HG02678 (cell line): ENCODE data around the gene RSPO1.
"Not testable (repeated sequence)": the region's sequence is repeated elsewhere in the genome, so short reads cannot be mapped to it uniquely, and the experiment has no call there.

ENCODE experiments used
- ATAC-seq: cut with Tn5 transposase; IDR thresholded peaks from one replicate; pipeline ENCODE4 v1.9.1; 2021; ENCODE audit warnings: mild to moderate bottlenecking, moderate library complexity; ENCODE audit not compliant: unreplicated experiment

The RSPO1 gene, protein sequence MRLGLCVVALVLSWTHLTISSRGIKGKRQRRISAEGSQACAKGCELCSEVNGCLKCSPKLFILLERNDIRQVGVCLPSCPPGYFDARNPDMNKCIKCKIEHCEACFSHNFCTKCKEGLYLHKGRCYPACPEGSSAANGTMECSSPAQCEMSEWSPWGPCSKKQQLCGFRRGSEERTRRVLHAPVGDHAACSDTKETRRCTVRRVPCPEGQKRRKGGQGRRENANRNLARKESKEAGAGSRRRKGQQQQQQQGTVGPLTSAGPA

DNA sequence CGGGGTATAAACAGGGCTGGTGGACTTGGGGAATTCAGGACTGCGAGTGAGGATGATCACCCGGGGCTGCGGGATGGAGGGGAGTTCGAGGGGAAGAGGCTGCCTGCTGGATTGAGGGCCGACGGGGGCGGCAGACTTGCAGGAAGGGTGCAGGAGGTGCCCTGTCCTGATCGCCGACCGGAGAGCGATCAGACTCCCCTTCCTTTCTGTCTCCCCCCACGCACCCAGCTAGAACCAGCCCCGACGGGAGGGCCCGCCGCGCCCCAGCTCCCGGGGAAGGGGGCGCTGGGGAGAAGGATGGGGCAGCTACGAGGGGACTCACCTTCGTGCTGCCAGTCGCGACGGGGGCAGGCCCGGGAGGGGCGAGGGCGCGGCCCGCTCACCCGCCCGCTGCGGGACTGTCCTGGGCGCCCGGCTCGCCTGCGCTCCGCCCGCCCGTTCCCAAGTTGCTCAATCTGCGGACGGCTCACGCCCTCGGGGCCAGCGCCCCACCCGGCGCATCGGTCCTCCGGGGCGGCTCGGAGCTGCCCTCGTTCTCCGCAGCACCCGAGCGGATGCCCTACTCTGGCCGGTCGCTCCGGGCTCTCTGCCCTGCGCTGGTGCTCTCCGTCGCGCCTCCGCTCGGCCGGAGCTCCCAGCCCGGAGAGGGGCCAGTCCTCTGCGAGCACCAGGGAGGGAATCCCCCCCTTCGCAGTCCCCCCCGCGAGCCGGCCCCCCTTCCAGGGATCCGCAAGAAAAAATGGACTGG lies at the start of gene RSPO1:
Gene RSPO1, minus strand, starts transcription at position 649 of the 748 bp plus-strand sequence. CDS start 5,231 bp downstream, outside the sequence.
- ATAC-seq, result no peak

DNA sequence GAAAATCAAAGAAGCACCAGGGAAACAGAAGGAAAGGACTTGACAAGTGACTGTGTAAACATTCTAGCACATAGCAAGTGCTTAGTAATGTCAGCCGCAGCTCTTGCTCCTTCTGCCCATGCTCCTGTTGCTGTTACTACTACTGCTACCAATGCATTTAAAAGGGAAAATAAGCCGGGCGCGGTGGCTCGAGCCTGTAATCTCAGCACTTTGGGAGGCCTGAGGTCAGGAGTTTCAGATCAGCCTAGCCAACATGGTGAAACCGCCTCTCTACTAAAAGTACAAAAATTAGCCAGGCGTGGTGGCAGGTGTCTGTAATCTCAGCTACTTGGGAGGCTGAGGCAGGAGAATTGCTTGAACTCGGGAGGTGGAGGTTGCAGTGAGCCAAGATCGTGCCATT lies 49.5 kb upstream of the RSPO1 start:
- not testable (repeated sequence) for ATAC-seq

DNA sequence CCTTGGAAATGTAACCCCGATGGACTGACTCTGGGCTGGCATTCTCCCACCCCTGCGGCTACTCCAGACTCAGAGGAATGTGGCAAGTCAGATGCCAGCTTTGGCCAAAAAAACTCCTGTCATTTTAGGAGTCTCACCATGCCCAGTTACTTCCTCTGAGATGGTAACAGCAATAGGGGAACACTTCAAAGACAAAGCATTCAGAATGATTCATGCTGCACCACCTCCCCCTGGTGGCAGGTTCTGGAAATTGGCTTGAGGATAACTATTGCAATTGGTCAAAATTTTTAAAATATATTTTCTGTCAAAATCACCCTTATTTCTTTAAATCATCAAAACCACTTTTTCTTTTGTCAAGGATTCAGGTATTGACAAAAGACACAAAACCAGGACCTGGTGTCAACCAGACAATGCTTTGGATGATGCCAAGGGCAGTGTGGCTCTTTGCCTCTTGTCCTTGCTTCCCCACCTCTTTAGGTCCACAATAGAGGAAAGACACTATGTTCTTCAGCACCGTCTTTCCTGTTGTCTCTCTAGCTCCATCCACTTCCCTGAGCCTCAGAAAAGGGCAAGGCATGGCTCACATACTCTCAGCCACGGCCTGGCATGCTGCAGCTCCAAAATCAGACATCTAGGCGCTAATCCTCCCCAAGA lies 47.8 kb upstream of the RSPO1 start:
- ATAC-seq, result no peak

DNA sequence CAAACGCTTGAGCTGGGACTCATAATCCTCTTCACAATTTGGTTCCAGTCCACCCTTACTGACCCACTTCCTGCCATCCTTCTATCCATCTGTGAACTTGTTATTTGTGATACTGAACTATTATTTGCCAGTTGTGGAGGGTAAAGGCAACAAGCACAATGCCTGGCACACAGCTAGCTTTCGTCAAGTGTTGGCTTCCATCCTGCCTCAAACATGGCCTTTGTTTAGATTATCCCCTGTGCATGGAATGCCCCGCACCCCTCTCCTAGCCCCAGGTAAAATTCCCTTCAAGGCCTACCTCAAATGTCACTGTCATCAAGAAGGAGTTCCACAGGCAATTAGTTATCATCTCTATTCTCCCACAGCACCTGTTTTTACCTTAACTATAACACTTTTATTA lies 46.2 kb upstream of the RSPO1 start:
- ATAC-seq, result no peak

DNA sequence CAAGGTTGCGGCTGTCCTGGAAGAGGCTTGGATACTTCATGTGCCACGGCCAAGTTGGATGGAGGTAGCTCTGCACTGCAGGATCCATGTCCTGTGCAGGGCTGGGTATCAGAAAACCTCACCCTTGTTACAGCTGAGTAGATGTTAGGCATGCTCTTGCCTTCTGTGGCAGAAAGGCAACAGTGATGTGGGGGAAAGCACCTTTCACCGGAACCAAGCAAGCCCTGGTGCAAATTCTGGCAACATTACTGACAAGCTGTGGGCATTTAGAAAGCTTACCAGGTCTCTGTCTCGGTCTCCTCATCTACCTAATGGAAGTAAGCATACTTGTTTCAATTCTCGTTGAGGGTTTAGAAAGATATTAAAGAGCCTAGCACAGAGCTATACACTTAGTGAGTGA lies 43.1 kb upstream of the RSPO1 start:
- no peak for ATAC-seq

DNA sequence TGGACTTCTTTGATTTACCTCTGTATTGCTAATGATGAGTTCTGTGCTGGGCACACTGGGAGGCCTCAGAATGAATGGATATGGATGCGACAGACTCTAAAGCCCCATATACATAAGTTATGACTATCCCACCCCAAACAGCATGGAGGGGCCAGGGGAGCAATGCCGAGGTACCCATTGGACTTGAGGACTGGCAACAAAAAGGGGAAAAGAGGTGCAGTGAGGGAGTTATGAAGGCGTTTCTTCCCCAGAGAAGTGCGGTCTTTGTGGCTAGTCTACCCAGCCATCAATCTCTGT lies 42.4 kb upstream of the RSPO1 start:
- ATAC-seq, result no peak

DNA sequence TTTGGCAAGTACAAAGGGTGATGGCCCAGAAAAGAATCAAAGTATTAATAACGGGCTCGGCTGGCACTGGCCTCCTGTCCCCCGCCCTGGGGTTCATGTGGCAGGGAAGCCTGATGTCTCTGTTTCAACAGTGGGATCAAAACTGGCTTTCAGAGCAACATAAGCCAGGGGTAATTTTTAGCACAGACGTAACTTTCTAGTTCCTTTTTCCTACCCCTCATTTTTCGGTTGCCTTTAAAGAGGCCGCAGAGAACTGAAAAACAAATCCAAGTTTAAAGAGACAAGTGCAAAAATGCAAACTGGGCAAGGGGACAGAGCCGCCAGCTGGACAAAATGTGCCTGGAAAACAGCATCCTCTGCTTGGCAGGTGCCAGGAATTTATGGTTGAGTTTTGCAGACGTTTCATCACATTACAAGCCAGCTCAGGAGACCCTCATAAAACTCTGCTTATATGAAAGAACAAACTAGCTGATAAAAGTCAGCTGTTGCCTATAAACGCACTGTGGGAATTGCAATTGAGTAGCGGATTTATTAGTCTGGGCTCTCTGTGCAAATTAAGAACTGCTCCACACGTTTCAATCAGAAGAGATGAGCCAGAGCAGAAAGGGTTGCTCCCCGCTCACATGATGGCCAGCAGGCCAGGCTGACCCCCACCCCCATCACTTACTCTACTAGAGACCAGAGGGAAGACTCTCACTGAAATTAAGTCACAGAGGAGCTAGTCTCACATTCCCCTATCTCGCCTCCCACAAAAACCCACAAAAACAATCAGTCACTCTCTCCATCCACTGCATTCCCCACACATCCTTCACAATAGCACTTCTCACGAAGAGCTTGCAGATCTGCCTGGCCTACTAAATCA lies 41.8 kb upstream of the RSPO1 start:
- no peak for ATAC-seq

DNA sequence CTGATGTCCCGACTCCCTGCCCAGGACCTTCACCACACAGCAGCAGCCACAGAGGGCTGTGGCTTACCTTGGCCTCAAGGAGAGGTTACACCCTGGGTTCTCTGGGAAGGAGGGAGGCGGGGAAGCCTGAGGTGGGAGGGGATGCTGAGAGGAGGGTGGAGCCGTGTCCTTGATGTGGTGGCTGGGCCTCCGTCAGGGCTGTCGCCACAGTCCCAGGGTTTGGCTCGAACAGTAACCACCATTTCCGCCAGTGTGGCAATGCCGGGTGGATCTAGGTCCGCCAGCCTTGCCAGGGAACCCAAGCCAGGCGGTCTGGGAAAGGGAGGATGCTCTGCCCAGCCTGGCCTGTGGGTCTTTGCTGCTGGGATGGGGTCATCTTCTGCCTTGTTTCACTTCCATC lies 39.2 kb upstream of the RSPO1 start:
- ATAC-seq, result no peak

DNA sequence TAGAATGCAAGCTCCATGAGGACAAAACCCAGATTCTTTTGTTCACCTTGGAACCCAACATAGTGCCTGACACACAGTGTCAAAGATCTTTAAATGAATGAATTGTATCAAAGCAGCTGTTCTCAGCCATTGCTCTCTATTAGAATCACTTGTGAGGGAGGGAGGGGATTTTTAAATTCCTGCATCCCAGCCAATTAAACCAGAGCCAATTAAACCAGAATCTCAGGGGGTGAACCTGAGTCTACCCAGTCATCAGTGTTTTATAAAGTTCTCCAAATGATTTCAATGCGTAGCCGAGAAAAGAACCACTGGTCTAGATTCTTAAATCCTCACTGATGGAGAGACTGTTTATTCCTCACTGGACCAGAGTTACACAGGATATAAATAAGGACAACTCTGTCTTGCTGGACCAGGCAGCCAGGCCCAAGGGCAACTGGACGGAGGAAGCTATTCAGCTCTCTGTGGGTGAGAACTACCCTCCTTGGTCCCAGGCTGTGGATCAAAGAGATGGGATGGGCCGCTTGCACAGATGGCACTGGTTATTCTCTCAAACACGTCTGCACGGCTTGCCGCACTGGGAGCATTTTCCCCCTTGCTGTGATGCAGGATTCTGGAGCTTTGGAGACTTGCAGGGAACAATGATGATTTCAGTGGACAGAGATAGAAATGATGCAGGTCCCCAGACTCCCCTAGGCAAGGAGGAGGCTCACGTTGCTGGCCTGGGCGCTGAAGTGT lies 37.6 kb upstream of the RSPO1 start:
- no peak for ATAC-seq

DNA sequence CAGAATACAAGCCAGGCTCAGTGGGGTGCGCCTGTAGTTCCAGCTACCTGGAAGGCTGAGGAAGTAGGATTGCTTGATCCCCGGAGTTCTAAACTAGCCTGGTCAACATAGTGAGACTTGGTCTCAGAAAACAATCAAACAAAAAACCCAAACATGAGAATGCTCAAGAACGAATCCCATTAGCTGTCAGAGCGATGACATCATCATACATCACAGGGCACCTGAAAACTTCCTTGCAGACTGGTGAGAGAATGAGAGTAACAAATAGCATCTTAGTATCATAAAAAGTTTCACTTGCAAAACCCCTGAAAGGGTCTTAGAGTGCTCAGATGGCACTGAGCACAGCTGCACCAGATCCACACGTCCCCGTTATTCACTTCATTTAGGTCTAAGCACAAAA lies 36.6 kb upstream of the RSPO1 start:
- ATAC-seq, result no peak

DNA sequence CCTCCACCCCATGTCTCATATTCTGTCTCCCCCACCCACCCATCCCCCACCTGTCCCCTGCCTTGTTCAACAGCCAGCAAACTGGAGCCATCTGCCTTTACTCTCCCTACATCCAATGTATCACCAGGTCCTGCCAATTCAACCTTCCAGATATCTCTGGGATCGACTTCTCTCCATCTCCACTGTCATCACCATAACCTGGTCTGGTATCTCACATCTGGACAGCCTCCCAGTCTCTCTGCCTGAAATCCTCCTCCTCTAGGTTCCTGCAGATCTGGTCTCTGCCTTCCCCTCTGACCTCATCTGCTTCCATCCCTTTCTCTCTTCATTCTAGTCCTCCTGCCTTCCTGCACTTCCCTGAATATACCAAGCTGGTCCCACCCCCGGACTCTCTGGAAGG lies 35.4 kb upstream of the RSPO1 start:
- ATAC-seq, result no peak

DNA sequence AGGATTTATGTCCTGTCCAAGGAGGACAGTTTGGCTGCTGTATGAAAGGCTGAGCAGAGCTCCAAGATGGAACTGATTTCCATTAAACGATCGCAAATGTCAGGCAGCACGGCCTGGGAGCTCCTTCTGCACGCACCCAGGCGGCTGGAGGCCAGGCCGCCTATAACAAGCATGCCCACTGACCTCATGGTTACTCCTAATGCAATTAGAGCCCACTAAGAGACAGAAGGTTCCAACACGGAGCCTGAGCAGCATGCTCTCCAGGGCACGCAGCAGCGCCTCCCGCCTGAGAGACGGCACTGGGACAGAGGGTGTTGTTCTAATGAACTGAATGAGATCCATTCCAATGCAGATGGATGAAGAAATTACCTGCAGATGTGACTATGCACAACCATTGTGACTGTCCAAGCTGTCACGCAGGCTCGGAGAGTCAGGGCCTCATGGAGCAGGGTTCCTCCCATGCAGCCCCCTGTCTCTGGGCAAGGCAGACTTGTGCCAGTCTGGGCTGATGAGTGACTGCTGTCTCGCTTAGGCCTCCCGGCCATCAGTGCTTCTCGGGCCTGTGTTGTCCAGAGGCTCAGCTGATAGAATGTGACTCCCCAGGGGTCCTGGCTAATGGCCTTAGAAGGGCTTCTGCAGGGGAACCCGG lies 32.5 kb upstream of the RSPO1 start:
- no peak for ATAC-seq

DNA sequence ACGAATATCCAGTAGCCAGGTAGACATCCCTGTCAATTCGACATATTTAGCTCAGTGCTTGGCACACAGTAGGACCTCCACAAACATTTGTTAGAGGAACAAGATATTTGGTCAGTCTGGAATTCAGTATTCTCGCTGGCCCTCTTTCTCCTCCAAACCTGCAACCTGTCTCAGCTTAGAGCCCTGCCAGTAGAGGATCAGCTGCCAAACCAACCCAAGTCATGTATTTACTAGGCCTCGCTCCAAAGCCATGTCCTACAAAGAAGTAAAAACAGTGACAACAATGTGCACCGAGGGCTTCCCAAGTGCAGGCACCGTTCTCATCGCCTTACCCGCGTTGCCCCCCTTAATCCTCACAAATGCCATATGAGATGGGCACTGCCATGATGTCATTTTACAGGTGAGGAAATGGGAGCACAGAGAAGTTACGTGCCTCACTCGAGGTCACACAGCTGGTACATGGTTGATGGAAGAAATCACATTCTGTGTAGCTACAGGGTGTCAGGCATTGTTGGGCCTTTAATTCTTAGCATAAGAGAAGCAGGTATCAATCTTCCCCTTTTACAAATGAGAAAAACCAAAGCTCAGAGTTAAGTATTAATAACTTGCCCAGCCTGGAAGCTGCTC lies 31.7 kb upstream of the RSPO1 start:
- ATAC-seq, result no peak

DNA sequence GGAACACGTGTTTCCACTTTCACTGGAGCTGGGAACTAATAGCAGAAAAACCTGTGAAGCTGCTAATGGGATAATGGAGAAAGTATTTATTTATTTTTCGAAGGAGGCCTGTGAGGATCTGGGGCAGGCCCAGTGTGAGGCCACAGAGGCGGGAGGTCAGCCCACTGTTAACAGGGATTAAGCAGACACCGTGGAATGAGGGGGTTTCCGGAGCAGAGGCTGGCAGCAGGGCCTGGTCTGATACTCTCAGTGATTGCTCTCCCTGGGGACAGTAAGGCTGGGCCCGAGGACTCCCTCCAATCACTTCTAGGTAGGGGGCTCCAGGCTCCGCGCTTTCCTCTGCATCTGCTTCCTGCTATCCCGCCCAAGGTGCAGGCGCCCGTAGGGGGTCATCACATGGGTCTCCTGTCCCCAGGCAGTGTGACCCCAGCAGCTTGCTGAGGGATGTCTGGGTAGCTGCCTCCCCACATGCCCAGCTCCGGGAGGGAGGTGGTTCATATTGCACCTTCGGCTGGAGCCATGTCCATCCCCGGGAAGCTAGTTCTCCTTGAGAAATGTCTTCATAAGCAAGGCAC lies 28.8 kb upstream of the RSPO1 start:
- ATAC-seq, result no peak

DNA sequence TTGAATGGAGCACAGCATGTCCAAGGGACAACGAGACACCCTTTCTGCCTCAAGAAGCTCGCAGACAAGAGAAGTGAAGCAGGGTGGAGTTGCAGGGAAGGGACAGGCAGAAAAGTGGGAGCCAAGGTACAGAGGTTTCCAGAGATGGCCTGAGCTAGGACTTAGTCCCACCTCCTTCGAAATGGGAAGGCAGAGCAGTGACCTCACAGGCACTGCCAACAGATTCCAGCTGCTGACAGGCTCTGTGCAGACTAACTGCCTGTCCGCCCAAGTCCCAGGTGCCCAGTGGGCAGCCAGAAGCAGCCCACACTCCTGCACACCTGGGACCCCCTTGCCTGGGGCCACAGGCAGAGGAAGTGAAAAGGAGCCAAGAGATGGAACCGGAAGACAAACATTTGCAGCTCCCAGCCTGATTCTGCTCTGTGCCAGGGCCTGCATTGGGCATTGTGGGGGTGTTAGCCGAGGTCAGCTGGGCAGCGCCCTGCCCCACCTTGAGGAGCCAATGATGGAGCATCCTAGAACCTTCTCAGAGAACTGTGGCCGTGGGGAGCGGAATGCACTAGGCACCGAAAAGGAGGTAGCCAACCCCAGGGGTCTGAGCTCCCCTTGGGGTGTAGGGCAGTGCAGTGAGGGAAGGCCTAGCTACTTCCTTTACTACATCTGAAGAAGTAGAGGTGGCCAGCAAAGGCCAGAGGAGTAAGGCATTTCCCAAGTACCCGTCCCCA lies 27.5 kb upstream of the RSPO1 start:
- no peak for ATAC-seq

DNA sequence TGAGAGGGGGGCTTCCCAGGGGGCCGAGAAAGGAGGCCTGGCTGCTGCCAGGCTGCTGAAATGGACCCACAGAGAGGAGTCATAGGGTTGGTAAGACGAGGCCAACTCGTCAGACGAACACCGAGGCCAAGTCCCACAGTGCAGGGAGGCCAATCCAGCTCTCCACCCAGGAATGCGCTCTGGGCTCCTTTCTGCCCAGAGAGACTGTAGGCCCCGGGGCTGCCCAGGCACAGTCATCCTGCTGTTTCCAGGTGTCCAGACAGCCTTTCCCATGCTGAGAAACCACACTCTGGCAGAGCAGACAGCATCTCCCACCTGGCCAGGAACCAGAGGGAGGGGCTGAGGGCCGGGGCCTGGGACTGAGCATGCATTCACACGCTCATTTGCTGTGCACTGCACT lies 26.7 kb upstream of the RSPO1 start:
- no peak for ATAC-seq

DNA sequence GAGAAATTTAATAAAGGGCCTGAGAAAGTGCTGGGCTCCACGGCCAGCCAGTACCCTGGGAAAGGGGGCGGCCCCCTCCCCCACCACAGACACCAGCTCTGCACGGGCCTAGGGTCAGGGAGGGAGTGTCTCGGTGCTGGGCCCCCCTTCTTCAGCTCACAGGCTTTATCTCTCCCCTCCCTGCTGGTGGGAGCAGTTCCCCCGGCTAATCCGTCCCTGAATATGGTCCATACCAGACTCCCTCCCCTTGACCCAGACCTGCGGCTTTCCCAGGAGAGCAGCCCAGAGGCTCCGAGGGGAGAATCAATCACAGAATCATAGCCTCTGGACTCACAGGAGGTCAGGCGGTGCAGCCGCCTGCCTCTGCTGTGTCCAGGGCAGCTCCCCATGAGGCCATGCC lies 26.0 kb upstream of the RSPO1 start:
- no peak for ATAC-seq

DNA sequence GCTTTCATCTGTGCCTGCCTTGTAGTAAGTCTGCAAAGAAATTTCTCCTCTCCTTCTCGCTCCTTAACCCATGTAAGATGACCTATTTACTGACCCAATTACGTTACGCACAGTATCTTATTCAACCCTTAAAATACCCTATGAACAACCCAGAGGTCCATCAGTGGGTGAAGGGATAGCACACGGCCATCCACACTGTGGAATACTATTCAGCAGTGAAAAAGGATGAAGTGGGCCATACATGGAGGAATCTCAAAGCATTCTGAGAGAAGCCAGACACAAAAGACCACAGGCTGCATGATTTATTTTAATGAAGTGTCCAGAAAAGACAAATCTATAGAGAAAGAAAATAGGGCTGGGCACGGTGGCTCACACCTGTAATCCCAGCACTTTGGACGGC lies 23.8 kb upstream of the RSPO1 start:
- no peak for ATAC-seq
